Nephron progenitor cell (in vitro differentiated cells): Measurements from ENCODE around the gene TMEM263.

Experiments
- DNase-seq: peaks from one replicate; pipeline ENCODE4 v3.0.0; 2021
- H3K27ac Mint-ChIP-seq: 2 replicates; pipeline ENCODE4 v1.8.0; 2021; ENCODE audit warnings: mild to moderate bottlenecking, moderate library complexity, mixed read lengths
- H3K27me3 Mint-ChIP-seq: 2 replicates; pipeline ENCODE4 v1.8.0; 2021; ENCODE audit warnings: mild to moderate bottlenecking, low read depth, mixed read lengths; ENCODE audit not compliant: poor library complexity
- H3K36me3 Mint-ChIP-seq: 2 replicates; pipeline ENCODE4 v1.8.0; 2021; ENCODE audit warnings: low read depth, mixed read lengths
- H3K4me1 Mint-ChIP-seq: 2 replicates; pipeline ENCODE4 v1.8.0; 2021; ENCODE audit warnings: mixed read lengths
- H3K4me3 Mint-ChIP-seq: 2 replicates; pipeline ENCODE4 v1.8.0; 2021; ENCODE audit warnings: mild to moderate bottlenecking, moderate library complexity, mixed read lengths
- H3K9me3 Mint-ChIP-seq: 2 replicates; pipeline ENCODE4 v1.8.0; 2021; ENCODE audit warnings: mild to moderate bottlenecking, moderate library complexity, mixed read lengths
- TF ChIP-seq, protein P1 (sequence below): fragments of 200-600 bp; sonication (generic); IDR thresholded peaks from 2 replicates; pipeline ENCODE4 v1.5.0; 2021; ENCODE audit warnings: antibody characterized with exemption

Gene TMEM263

DNA sequence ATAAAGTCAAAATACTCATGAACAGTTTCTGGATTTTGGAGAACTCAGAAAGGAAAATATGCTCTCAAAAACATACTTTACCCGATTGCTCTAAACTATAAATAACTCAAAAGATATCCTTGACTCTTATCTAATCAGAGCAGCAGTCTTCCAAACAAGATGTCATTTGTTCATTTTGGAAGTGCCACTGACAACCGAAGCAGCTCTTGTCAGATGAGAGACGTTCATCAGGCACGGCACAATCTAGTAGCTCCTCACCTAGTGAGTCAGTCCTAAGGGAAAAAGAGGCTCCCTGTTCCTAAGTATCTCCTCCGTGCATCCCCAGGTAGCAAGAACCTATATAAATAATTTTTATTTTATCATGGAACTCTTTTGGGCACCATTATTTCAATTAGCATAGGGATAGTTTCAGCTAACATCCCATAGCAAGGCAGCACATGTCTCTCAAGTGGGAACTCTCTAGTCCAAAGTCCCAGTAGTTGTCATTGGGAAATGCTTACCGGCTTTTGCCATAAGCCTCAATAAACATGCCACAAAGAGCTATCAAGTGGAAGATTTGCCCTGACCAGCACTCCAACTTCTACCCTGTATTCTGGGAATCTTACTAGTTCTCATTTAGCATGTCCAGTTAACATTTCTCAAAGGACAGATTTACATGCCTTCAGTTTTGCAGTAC lies 14.1 kb upstream of the TMEM263 start:
- peaks cover 10% of the 10 kb centered on the region for H3K27me3 Mint-ChIP-seq
- TF ChIP-seq, protein P1, sequence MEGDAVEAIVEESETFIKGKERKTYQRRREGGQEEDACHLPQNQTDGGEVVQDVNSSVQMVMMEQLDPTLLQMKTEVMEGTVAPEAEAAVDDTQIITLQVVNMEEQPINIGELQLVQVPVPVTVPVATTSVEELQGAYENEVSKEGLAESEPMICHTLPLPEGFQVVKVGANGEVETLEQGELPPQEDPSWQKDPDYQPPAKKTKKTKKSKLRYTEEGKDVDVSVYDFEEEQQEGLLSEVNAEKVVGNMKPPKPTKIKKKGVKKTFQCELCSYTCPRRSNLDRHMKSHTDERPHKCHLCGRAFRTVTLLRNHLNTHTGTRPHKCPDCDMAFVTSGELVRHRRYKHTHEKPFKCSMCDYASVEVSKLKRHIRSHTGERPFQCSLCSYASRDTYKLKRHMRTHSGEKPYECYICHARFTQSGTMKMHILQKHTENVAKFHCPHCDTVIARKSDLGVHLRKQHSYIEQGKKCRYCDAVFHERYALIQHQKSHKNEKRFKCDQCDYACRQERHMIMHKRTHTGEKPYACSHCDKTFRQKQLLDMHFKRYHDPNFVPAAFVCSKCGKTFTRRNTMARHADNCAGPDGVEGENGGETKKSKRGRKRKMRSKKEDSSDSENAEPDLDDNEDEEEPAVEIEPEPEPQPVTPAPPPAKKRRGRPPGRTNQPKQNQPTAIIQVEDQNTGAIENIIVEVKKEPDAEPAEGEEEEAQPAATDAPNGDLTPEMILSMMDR = no peak
- peaks cover 32% of the 10 kb centered on the region for H3K9me3 Mint-ChIP-seq
- no peak overlapping the region for H3K4me3 Mint-ChIP-seq
- no peak overlapping the region for H3K27ac Mint-ChIP-seq
- H3K36me3 Mint-ChIP-seq = no peaks in the 10 kb centered on the region
- no peak for DNase-seq
- no peaks in the 10 kb centered on the region for H3K4me1 Mint-ChIP-seq

GRCh38 chr12:106942775-106943174 lies 12.9 kb upstream of the TMEM263 start:
- no peak overlapping the region for H3K4me3 Mint-ChIP-seq
- DNase-seq = no peak
- no peaks in the 10 kb centered on the region for H3K4me1 Mint-ChIP-seq
- TF ChIP-seq, protein P1 = no peak
- peaks cover 2% of the 10 kb centered on the region for H3K27me3 Mint-ChIP-seq
- H3K27ac Mint-ChIP-seq = no peak overlapping the region
- H3K9me3 Mint-ChIP-seq = peaks cover 44% of the 10 kb centered on the region
- H3K36me3 Mint-ChIP-seq = no peaks in the 10 kb centered on the region

- Mint-ChIP-seq H3K36me3 (no peaks in the 10 kb centered on the region), H3K4me3 (no peak overlapping the region)
Measured at GRCh38 chr12:106945261-106945851, 10.4 kb upstream of the TMEM263 start.

DNA sequence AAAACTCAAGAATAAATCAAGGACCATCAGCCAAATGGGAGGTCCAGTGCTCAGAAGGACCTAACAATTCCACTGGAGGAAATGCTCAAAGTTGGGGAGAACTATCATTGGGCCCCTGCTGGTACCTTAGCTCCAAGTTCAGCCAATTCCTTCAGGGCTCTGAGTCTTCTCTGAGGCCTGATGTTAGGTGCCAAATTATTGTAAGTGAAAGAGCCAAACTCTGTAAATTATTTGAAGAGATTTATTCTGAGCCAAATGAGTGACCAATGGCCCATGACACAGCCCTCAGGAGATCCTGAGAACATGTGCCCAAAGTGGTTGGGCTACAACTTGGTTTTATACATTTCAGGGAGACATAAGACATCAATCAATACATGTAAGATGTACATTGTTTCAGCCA lies 8.2 kb upstream of the TMEM263 start:
- H3K27me3 Mint-ChIP-seq = no peaks in the 10 kb centered on the region
- TF ChIP-seq, protein P1 = no peak
- no peaks in the 10 kb centered on the region for H3K36me3 Mint-ChIP-seq
- no peak overlapping the region for H3K4me3 Mint-ChIP-seq
- DNase-seq = no peak
- H3K27ac Mint-ChIP-seq = no peak overlapping the region
- peaks cover 62% of the 10 kb centered on the region for H3K9me3 Mint-ChIP-seq
- no peaks in the 10 kb centered on the region for H3K4me1 Mint-ChIP-seq

More at GRCh38 chr12:106945261-106945851, 10.4 kb upstream of the TMEM263 start:
- H3K27me3 Mint-ChIP-seq = peaks cover 2% of the 10 kb centered on the region
- TF ChIP-seq, protein P1 = no peak
- DNase-seq = no peak
- no peak overlapping the region for H3K27ac Mint-ChIP-seq
- peaks cover 64% of the 10 kb centered on the region for H3K9me3 Mint-ChIP-seq
- no peaks in the 10 kb centered on the region for H3K4me1 Mint-ChIP-seq

DNA sequence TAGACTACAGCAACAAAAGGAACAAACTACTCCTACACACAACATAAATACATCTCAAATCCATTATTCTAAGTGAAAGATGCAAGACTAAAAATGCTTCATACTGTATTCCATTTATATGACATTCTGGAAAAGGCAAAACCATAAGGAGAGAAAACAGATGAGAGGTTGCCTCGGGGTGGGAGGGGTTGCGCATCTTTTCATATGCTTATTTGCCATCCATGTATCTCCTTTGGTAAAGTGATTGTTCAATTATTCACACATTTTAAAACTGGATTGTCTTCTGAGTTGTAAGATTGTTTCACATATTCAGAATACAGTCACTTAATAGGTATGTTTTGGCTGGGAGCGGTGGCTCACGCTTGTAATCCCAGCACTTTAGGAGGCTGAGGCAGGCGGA lies 5.1 kb upstream of the TMEM263 start:
- Mint-ChIP-seq H3K4me3 (no peak overlapping the region), H3K36me3 (peaks cover 5% of the 10 kb centered on the region), H3K9me3 (peaks cover 51% of the 10 kb centered on the region), H3K27ac (no peak overlapping the region), H3K4me1 (no peaks in the 10 kb centered on the region), H3K27me3 (no peaks in the 10 kb centered on the region)
- DNase-seq = no peak
- TF ChIP-seq, protein P1 = no peak
